HG03064 (cell line): Measurements from ENCODE around the gene FADS1.

Source experiments
- ATAC-seq: cut with Tn5 transposase; IDR thresholded peaks from one replicate; pipeline ENCODE4 v1.9.1; 2021; ENCODE audit warnings: low read depth; ENCODE audit not compliant: unreplicated experiment

FADS1 gene

GRCh38 chr11:61778920-61779650 is 37.7 kb downstream of the FADS1 start:
- ATAC-seq, result no peak

GRCh38 chr11:61778357-61778886 is 38.4 kb downstream of the FADS1 start:
- no peak for ATAC-seq

GRCh38 chr11:61777234-61778090 is 39.3 kb downstream of the FADS1 start:
- ATAC-seq, result no peak

GRCh38 chr11:61776561-61777075 is 40.2 kb downstream of the FADS1 start:
- no peak for ATAC-seq

- ATAC-seq, result no peak
Observed at GRCh38 chr11:61775606-61776554, 40.9 kb downstream of the FADS1 start.

GRCh38 chr11:61775106-61775505 is 41.7 kb downstream of the FADS1 start:
- no peak for ATAC-seq

GRCh38 chr11:61774411-61774810 is 42.4 kb downstream of the FADS1 start:
- no peak for ATAC-seq

- ATAC-seq, result no peak
Observed at GRCh38 chr11:61773809-61774208, 43.0 kb downstream of the FADS1 start.

GRCh38 chr11:61773356-61773755 is 43.4 kb downstream of the FADS1 start:
- no peak for ATAC-seq

GRCh38 chr11:61771985-61772455 is 44.8 kb downstream of the FADS1 start:
- no peak for ATAC-seq

GRCh38 chr11:61771195-61771894 is 45.5 kb downstream of the FADS1 start:
- no peak for ATAC-seq

- ATAC-seq, result no peak
Observed at GRCh38 chr11:61769946-61770683, 46.7 kb downstream of the FADS1 start.

- ATAC-seq, result no peak
Observed at GRCh38 chr11:61769169-61769920, 47.5 kb downstream of the FADS1 start.

- no peak for ATAC-seq
Observed at GRCh38 chr11:61768376-61769076, 48.3 kb downstream of the FADS1 start.

- no peak for ATAC-seq
Observed at GRCh38 chr11:61766353-61766841, 50.4 kb downstream of the FADS1 start.

GRCh38 chr11:61765550-61766253 is 51.1 kb downstream of the FADS1 start:
- no peak for ATAC-seq
